PC-3 (cell line): ENCODE data around the gene WDR82.

Experiments used
- EZH2phosphoT487 ChIP-seq: fragments of 300-600 bp; sonication (generic); IDR thresholded peaks from 2 replicates; pipeline ENCODE4 v1.6.1; 2018; ENCODE audit warnings: mild to moderate bottlenecking, antibody characterized with exemption, low read length, borderline replicate concordance
- TF ChIP-seq, protein P1 (sequence below): fragments of 300-600 bp; sonication (generic); conservative IDR thresholded peaks from 2 replicates; pipeline ENCODE4 v1.5.1; 2017; ENCODE audit warnings: antibody characterized with exemption, low read depth, mild to moderate bottlenecking, low read length

DNA sequence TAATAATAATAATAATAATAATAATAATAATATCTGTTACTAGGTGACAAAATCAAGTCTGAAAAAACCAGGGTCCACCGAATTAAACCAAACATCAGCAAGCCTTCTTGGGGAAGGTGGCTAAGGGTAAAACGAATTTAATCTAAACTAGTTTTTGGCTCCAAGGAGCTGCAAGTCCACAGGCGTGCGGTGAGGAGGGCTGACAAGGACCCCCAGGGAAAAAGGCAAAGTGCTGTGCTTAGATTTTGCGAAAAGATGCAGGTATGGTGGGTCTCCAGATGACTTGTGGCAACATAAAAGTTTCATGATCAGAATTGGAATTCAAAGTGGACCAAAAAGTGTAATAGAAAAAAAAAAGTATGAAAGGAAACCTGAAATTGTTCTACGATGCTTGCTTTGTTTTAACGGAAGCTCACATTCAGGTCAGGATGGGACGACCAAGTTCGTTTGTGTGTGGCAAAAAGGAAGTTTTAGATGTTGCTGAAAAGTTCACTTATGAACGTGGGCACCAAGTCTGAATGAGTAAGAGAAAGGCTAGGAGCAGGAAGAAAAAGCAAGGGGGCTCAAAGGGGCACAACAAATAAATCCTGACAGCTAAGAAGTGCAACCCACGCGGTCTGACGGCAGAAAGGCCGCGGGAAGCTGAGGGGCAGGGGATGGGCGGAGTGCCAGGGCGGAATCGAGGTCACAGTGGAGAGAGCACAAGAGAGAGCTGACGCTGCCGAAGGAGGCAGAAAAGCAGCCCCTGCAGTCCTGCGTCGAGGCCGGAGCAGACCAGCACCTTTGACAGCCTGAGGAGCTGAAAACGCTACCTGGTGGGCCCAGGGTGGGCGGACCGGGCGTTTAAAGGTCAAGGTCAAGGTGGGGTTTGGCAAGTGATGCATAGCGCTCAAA lies 1.1 kb downstream of the WDR82 start:
- TF ChIP-seq, protein P1, sequence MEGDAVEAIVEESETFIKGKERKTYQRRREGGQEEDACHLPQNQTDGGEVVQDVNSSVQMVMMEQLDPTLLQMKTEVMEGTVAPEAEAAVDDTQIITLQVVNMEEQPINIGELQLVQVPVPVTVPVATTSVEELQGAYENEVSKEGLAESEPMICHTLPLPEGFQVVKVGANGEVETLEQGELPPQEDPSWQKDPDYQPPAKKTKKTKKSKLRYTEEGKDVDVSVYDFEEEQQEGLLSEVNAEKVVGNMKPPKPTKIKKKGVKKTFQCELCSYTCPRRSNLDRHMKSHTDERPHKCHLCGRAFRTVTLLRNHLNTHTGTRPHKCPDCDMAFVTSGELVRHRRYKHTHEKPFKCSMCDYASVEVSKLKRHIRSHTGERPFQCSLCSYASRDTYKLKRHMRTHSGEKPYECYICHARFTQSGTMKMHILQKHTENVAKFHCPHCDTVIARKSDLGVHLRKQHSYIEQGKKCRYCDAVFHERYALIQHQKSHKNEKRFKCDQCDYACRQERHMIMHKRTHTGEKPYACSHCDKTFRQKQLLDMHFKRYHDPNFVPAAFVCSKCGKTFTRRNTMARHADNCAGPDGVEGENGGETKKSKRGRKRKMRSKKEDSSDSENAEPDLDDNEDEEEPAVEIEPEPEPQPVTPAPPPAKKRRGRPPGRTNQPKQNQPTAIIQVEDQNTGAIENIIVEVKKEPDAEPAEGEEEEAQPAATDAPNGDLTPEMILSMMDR = no peak
- no peak for TF ChIP-seq EZH2phosphoT487
